ENCODE measurements around the gene STK11. TPM values are rescaled to one million over a fixed set of nuclear protein-coding genes. Genes with fewer than 3 reads are reported as not detected.
A peak's percentile ranks its signal among the peaks of the same experiment; 100 is the strongest.

STK11 gene
- total RNA-seq, 2 experiments from 2014 or later = 76.5 to 78.4 TPM

- peak; percentile 84 for DNase-seq (ENCODE audit: low spot score)
- peaks cover 86% of the 10 kb centered on the region for H3K36me3 ChIP-seq (ENCODE audit: insufficient read depth, low read length)
- TF ChIP-seq EZH2phosphoT487 (IDR thresholded peaks at IDR 0.05; ENCODE audit: borderline replicate concordance, low read depth, low read length) (no peak), CTCF (conservative IDR thresholded peaks at IDR 0.05; ENCODE audit: low read length) (no peak)
- ChIA-PET POLR2A (no interaction called here), CTCF (ENCODE audit: unreplicated experiment) (no interaction called here)
- peaks cover 43% of the 10 kb centered on the region for H3K4me1 ChIP-seq (ENCODE audit: insufficient read depth, low read length, poor library complexity, severe bottlenecking)
- no peak overlapping the region for H2AFZ ChIP-seq (ENCODE audit: low read length)
- no TSS peak for BruUV-seq (replicated peaks)
- peaks cover 42% of the 10 kb centered on the region; the same call in 1 of the 2 replicates for H3K79me2 ChIP-seq (ENCODE audit: insufficient read depth, low read depth, low read length)
- H3K4me2 ChIP-seq (ENCODE audit: low read length) = peak overlapping the region; percentile 100
- H3K27ac ChIP-seq (ENCODE audit: low read depth, low read length, poor library complexity, severe bottlenecking) = peak overlapping the region; percentile 92
- intact Hi-C loops (cut with micrococcal nuclease; ENCODE audit: unreplicated experiment) = loop anchor here (5.0 kb wide), 1 partner anchor 161 kb away; the partner anchor contains the start of gene RPS15
- H4K20me1 ChIP-seq (ENCODE audit: insufficient read depth, low read length) = no peaks in the 10 kb centered on the region
- H3K4me3 ChIP-seq (ENCODE audit: low read depth, low read length, poor library complexity, severe bottlenecking) = peak overlapping the region; percentile 95
- no peaks in the 10 kb centered on the region for H3K9me3 ChIP-seq (ENCODE audit: low read length)
- H3K9me2 ChIP-seq (ENCODE audit: insufficient read depth, low read length) = no peaks in the 10 kb centered on the region
These were observed 71.0 kb downstream of the STK11 start for GRCh38 chr19:1276628-1277022.

DNA sequence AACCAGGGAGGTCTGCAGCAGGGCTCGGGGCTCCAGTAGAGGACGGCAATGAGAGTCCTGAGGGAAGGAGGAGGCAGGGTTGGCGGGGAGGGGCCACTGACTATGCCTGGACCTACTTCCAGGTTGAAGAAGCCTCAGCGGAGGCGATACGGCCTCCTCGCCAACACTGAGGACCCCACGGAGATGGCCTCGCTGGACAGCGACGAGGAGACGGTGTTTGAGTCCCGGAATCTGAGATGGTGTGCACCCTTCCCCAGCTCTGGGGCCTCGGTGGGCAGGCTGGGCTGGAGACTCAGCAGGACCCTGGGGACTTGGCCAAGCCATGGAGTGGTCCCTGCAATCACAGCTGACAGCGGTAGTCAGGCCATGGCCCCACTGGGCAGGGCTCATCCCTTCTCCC lies 71.5 kb downstream of the STK11 start:
- H3K4me1 ChIP-seq (ENCODE audit: insufficient read depth, low read length, poor library complexity, severe bottlenecking) = peaks cover 39% of the 10 kb centered on the region
- H3K9me3 ChIP-seq (ENCODE audit: low read length) = no peaks in the 10 kb centered on the region
- H3K36me3 ChIP-seq (ENCODE audit: insufficient read depth, low read length) = peaks cover 81% of the 10 kb centered on the region
- ChIA-PET POLR2A (no interaction called here), CTCF (ENCODE audit: unreplicated experiment) (no interaction called here)
- peaks cover 38% of the 10 kb centered on the region; the same call in 1 of the 2 replicates for H3K79me2 ChIP-seq (ENCODE audit: insufficient read depth, low read depth, low read length)
- H4K20me1 ChIP-seq (ENCODE audit: insufficient read depth, low read length) = no peaks in the 10 kb centered on the region
- peak overlapping the region; percentile 100 for H3K4me2 ChIP-seq (ENCODE audit: low read length)
- TF ChIP-seq EZH2phosphoT487 (IDR thresholded peaks at IDR 0.05; ENCODE audit: borderline replicate concordance, low read depth, low read length) (no peak), CTCF (conservative IDR thresholded peaks at IDR 0.05; ENCODE audit: low read length) (no peak)
- BruUV-seq (replicated peaks) = no TSS peak
- peak overlapping the region; percentile 95 for H3K4me3 ChIP-seq (ENCODE audit: low read depth, low read length, poor library complexity, severe bottlenecking)
- peak overlapping the region; percentile 92 for H3K27ac ChIP-seq (ENCODE audit: low read depth, low read length, poor library complexity, severe bottlenecking)
- H2AFZ ChIP-seq (ENCODE audit: low read length) = no peak overlapping the region
- intact Hi-C loops (cut with micrococcal nuclease; ENCODE audit: unreplicated experiment) = loop anchor here (5.0 kb wide), 1 partner anchor 160 kb away; the partner anchor contains the start of gene RPS15
- no peaks in the 10 kb centered on the region for H3K9me2 ChIP-seq (ENCODE audit: insufficient read depth, low read length)
- DNase-seq (ENCODE audit: low spot score) = no peak

Other genes with a start within 250 kb of the STK11 start
- gene WDR18, start 221.4 kb upstream of the STK11 start, total RNA-seq (2014; rRNA removed; shearing (Covaris generic)) = 61.6 and 74.7 TPM in 2 replicates
- gene WDR18, start 221.4 kb upstream of the STK11 start, total RNA-seq (2022) = 38.4 and 51.4 TPM in 2 replicates
- gene GRIN3B, start 205.4 kb upstream of the STK11 start, total RNA-seq (2014; rRNA removed; shearing (Covaris generic)) = 0.05 TPM in 1 of 2 replicates, not detected in the other
- gene GRIN3B, start 205.4 kb upstream of the STK11 start, total RNA-seq (2022) = not detected in 2 replicates
- 131 and 169 TPM in 2 replicates for gene TMEM259, start 184.7 kb upstream of the STK11 start, total RNA-seq (2014; rRNA removed; shearing (Covaris generic))
- 195 and 204 TPM in 2 replicates for gene TMEM259, start 184.7 kb upstream of the STK11 start, total RNA-seq (2022)
- not detected in 2 replicates for gene RNU6-2, start 184.3 kb upstream of the STK11 start, total RNA-seq (2014; rRNA removed; shearing (Covaris generic))
- not detected in 2 replicates for gene RNU6-2, start 184.3 kb upstream of the STK11 start, total RNA-seq (2022)
- 51.5 and 73.7 TPM in 2 replicates for gene CNN2, start 179.2 kb upstream of the STK11 start, total RNA-seq (2014; rRNA removed; shearing (Covaris generic))
- gene CNN2, start 179.2 kb upstream of the STK11 start, total RNA-seq (2022) = 126 and 127 TPM in 2 replicates
- gene ABCA7, start 165.7 kb upstream of the STK11 start, total RNA-seq (2014; rRNA removed; shearing (Covaris generic)) = 22.5 and 43.3 TPM in 2 replicates
- 66.6 and 74.4 TPM in 2 replicates for gene ABCA7, start 165.7 kb upstream of the STK11 start, total RNA-seq (2022)
- gene ARHGAP45, start 138.6 kb upstream of the STK11 start, total RNA-seq (2014; rRNA removed; shearing (Covaris generic)) = 132 and 135 TPM in 2 replicates
- gene ARHGAP45, start 138.6 kb upstream of the STK11 start, total RNA-seq (2022) = 138 and 143 TPM in 2 replicates
- gene POLR2E, start 110.4 kb upstream of the STK11 start, total RNA-seq (2014; rRNA removed; shearing (Covaris generic)) = 153 and 165 TPM in 2 replicates
- gene POLR2E, start 110.4 kb upstream of the STK11 start, total RNA-seq (2022) = 160 and 193 TPM in 2 replicates
- gene GPX4, start 101.8 kb upstream of the STK11 start, total RNA-seq (2014; rRNA removed; shearing (Covaris generic)) = 184 and 203 TPM in 2 replicates
- 148 and 156 TPM in 2 replicates for gene GPX4, start 101.8 kb upstream of the STK11 start, total RNA-seq (2022)
- gene SBNO2, start 31.5 kb upstream of the STK11 start, total RNA-seq (2014; rRNA removed; shearing (Covaris generic)) = 17.6 and 26.6 TPM in 2 replicates
- 43.3 and 48.8 TPM in 2 replicates for gene SBNO2, start 31.5 kb upstream of the STK11 start, total RNA-seq (2022)
- 0.09 and 0.33 TPM in 2 replicates for gene CBARP, start 32.2 kb downstream of the STK11 start, total RNA-seq (2014; rRNA removed; shearing (Covaris generic))
- 0.13 and 0.18 TPM in 2 replicates for gene CBARP, start 32.2 kb downstream of the STK11 start, total RNA-seq (2022)
- gene ATP5F1D, start 36.0 kb downstream of the STK11 start, total RNA-seq (2014; rRNA removed; shearing (Covaris generic)) = 51.8 and 82.1 TPM in 2 replicates
- gene ATP5F1D, start 36.0 kb downstream of the STK11 start, total RNA-seq (2022) = 207 and 266 TPM in 2 replicates
- gene MIDN, start 42.8 kb downstream of the STK11 start, total RNA-seq (2014; rRNA removed; shearing (Covaris generic)) = 11.7 and 20.3 TPM in 2 replicates
- gene MIDN, start 42.8 kb downstream of the STK11 start, total RNA-seq (2022) = 70.9 and 75.8 TPM in 2 replicates
- 278 and 287 TPM in 2 replicates for gene CIRBP, start 63.6 kb downstream of the STK11 start, total RNA-seq (2014; rRNA removed; shearing (Covaris generic))
- gene CIRBP, start 63.6 kb downstream of the STK11 start, total RNA-seq (2022) = 309 and 321 TPM in 2 replicates
- 52.6 and 53.2 TPM in 2 replicates for gene FAM174C, start 69.8 kb downstream of the STK11 start, total RNA-seq (2014; rRNA removed; shearing (Covaris generic))
- gene FAM174C, start 69.8 kb downstream of the STK11 start, total RNA-seq (2022) = 79.8 and 81.5 TPM in 2 replicates
- not detected in 2 replicates for gene EFNA2, start 80.1 kb downstream of the STK11 start, total RNA-seq (2014; rRNA removed; shearing (Covaris generic))
- not detected in 2 replicates for gene EFNA2, start 80.1 kb downstream of the STK11 start, total RNA-seq (2022)
- 125 and 132 TPM in 2 replicates for gene NDUFS7, start 178.1 kb downstream of the STK11 start, total RNA-seq (2014; rRNA removed; shearing (Covaris generic))
- 147 and 148 TPM in 2 replicates for gene NDUFS7, start 178.1 kb downstream of the STK11 start, total RNA-seq (2022)
- gene GAMT, start 195.8 kb downstream of the STK11 start, total RNA-seq (2014; rRNA removed; shearing (Covaris generic)) = 9.7 and 14.4 TPM in 2 replicates
- 17.6 and 27.5 TPM in 2 replicates for gene GAMT, start 195.8 kb downstream of the STK11 start, total RNA-seq (2022)
- 170 and 210 TPM in 2 replicates for gene DAZAP1, start 201.8 kb downstream of the STK11 start, total RNA-seq (2014; rRNA removed; shearing (Covaris generic))
- gene DAZAP1, start 201.8 kb downstream of the STK11 start, total RNA-seq (2022) = 373 and 383 TPM in 2 replicates
- gene RPS15, start 232.6 kb downstream of the STK11 start, total RNA-seq (2014; rRNA removed; shearing (Covaris generic)) = 2,068 and 2,241 TPM in 2 replicates
- 1,654 and 1,860 TPM in 2 replicates for gene RPS15, start 232.6 kb downstream of the STK11 start, total RNA-seq (2022)
- 0.23 and 0.57 TPM in 2 replicates for gene APC2, start 244.3 kb downstream of the STK11 start, total RNA-seq (2014; rRNA removed; shearing (Covaris generic))
- gene APC2, start 244.3 kb downstream of the STK11 start, total RNA-seq (2022) = 2.4 and 5.5 TPM in 2 replicates